ENCODE data around the gene ARHGAP4.

Gene ARHGAP4

GRCh38 chrX:153969125-153969903, 43.2 kb upstream of the ARHGAP4 start:
- in situ Hi-C loops (cut with HindIII; ENCODE audit: low pct_unique_long_range_greater_than_20kb, low sequenced_read_pairs): no loop called here
- no peak for TF ChIP-seq JUND (IDR thresholded peaks at IDR 0.05; ENCODE audit: low read depth)
- no peak for DNase-seq (ENCODE audit: low read depth in 1 of 2, low spot score in 1 of 2)

DNA sequence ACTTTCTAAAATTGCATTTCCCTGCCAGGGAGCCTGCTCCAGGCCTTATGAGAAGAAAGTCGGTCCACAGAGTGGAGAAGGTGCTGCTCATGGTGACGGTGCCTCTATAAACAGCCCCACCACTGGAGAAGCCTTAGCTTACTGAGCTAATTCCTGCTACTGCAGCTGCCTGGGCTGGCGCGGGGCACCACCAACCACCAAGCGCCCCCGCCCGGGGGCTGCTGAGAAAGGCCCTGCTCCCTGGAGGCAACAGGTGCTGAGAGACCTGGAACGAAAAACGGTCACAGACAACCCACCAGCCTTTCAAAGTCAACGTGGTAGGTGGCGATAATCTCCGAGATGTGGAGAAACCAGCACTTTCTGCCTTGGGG, 42.7 kb upstream of the ARHGAP4 start:
- in situ Hi-C loops (cut with HindIII; ENCODE audit: low pct_unique_long_range_greater_than_20kb, low sequenced_read_pairs): no loop called here
- TF ChIP-seq JUND (IDR thresholded peaks at IDR 0.05; ENCODE audit: low read depth): no peak
- DNase-seq (ENCODE audit: low read depth in 1 of 2, low spot score in 1 of 2): no peak

GRCh38 chrX:153968255-153968654, 42.2 kb upstream of the ARHGAP4 start:
- no peak for DNase-seq (ENCODE audit: low read depth in 1 of 2, low spot score in 1 of 2)
- in situ Hi-C loops (cut with HindIII; ENCODE audit: low pct_unique_long_range_greater_than_20kb, low sequenced_read_pairs): no loop called here
- TF ChIP-seq JUND (IDR thresholded peaks at IDR 0.05; ENCODE audit: low read depth): no peak

- no peak for DNase-seq (ENCODE audit: low read depth in 1 of 2, low spot score in 1 of 2)
- in situ Hi-C loops (cut with HindIII; ENCODE audit: low pct_unique_long_range_greater_than_20kb, low sequenced_read_pairs): no loop called here
- no peak for TF ChIP-seq JUND (IDR thresholded peaks at IDR 0.05; ENCODE audit: low read depth)
Observed at GRCh38 chrX:153967536-153968224, 41.6 kb upstream of the ARHGAP4 start.

- no peak for DNase-seq (ENCODE audit: low read depth in 1 of 2, low spot score in 1 of 2)
- in situ Hi-C loops (cut with HindIII; ENCODE audit: low pct_unique_long_range_greater_than_20kb, low sequenced_read_pairs): no loop called here
- TF ChIP-seq JUND (IDR thresholded peaks at IDR 0.05; ENCODE audit: low read depth): no peak
Observed at GRCh38 chrX:153966841-153967535, 40.9 kb upstream of the ARHGAP4 start.

GRCh38 chrX:153966283-153966688, 40.2 kb upstream of the ARHGAP4 start:
- in situ Hi-C loops (cut with HindIII; ENCODE audit: low pct_unique_long_range_greater_than_20kb, low sequenced_read_pairs): no loop called here
- TF ChIP-seq JUND (IDR thresholded peaks at IDR 0.05; ENCODE audit: low read depth): no peak
- no peak for DNase-seq (ENCODE audit: low read depth in 1 of 2, low spot score in 1 of 2)

DNA sequence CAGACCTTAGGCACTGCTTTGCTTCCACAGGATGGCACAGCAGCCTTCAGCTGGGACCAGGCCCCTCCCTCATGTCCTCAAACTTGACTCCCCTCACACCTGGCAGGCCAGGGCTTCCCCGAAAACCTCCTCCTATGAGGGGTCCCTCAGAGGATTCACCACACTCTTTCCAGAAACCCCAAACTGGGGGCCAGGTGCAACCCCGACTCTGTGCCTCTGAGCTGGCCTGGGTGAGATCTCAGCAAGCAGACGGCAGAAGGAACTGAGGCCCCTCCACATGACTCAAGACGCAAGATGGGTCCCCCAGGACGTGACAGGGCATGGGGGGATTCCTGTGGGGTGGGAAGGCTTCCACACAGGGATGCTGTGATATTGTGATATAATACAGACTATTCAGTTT, 39.3 kb upstream of the ARHGAP4 start:
- in situ Hi-C loops (cut with HindIII; ENCODE audit: low pct_unique_long_range_greater_than_20kb, low sequenced_read_pairs): no loop called here
- DNase-seq (ENCODE audit: low read depth in 1 of 2, low spot score in 1 of 2): no peak
- TF ChIP-seq JUND (IDR thresholded peaks at IDR 0.05; ENCODE audit: low read depth): no peak

DNA sequence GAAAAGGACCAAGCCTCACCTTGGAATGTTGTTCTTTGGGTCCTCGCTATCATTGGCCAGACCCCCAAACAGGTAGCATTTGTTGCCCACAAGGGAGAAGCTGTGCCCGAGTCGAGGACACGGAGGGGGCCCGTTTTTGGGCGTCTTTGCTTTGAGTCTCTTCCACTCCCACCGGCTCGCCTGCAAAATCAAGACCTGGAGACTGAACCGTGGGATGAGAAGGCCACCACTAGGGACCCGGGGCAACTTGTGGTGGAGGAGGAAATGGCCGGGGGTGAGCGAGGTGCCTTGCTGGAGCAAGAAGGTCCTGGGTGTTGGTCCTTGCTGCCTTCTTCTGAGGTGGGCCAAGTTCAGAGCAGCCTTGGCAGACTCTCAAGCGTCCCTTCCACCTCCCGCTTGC, 38.0 kb upstream of the ARHGAP4 start:
- no peak for DNase-seq (ENCODE audit: low read depth in 1 of 2, low spot score in 1 of 2)
- in situ Hi-C loops (cut with HindIII; ENCODE audit: low pct_unique_long_range_greater_than_20kb, low sequenced_read_pairs): no loop called here
- no peak for TF ChIP-seq JUND (IDR thresholded peaks at IDR 0.05; ENCODE audit: low read depth)

- TF ChIP-seq JUND (IDR thresholded peaks at IDR 0.05; ENCODE audit: low read depth): no peak
- in situ Hi-C loops (cut with HindIII; ENCODE audit: low pct_unique_long_range_greater_than_20kb, low sequenced_read_pairs): no loop called here
- no peak for DNase-seq (ENCODE audit: low read depth in 1 of 2, low spot score in 1 of 2)
Observed at GRCh38 chrX:153963546-153963945, 37.5 kb upstream of the ARHGAP4 start.

GRCh38 chrX:153961292-153961691, 35.2 kb upstream of the ARHGAP4 start:
- in situ Hi-C loops (cut with HindIII; ENCODE audit: low pct_unique_long_range_greater_than_20kb, low sequenced_read_pairs): no loop called here

GRCh38 chrX:153960786-153961185, 34.7 kb upstream of the ARHGAP4 start:
- in situ Hi-C loops (cut with HindIII; ENCODE audit: low pct_unique_long_range_greater_than_20kb, low sequenced_read_pairs): no loop called here
- no peak for DNase-seq (ENCODE audit: low read depth in 1 of 2, low spot score in 1 of 2)
- TF ChIP-seq JUND (IDR thresholded peaks at IDR 0.05; ENCODE audit: low read depth): no peak

More at GRCh38 chrX:153961292-153961691, 35.2 kb upstream of the ARHGAP4 start:
- TF ChIP-seq JUND (IDR thresholded peaks at IDR 0.05; ENCODE audit: low read depth): no peak
- no peak for DNase-seq (ENCODE audit: low read depth in 1 of 2, low spot score in 1 of 2)

- no peak for TF ChIP-seq JUND (IDR thresholded peaks at IDR 0.05; ENCODE audit: low read depth)
- in situ Hi-C loops (cut with HindIII; ENCODE audit: low pct_unique_long_range_greater_than_20kb, low sequenced_read_pairs): no loop called here
- no peak for DNase-seq (ENCODE audit: low read depth in 1 of 2, low spot score in 1 of 2)
Observed at GRCh38 chrX:153960077-153960476, 34.0 kb upstream of the ARHGAP4 start.

- DNase-seq (ENCODE audit: low read depth in 1 of 2, low spot score in 1 of 2): no peak
- no peak for TF ChIP-seq JUND (IDR thresholded peaks at IDR 0.05; ENCODE audit: low read depth)
- in situ Hi-C loops (cut with HindIII; ENCODE audit: low pct_unique_long_range_greater_than_20kb, low sequenced_read_pairs): no loop called here
Observed at GRCh38 chrX:153959649-153960048, 33.6 kb upstream of the ARHGAP4 start.
